OCI-LY7 (cell line): ENCODE measurements around the gene ADGRL2. TPM values are rescaled to one million over a fixed set of nuclear protein-coding genes. Genes with fewer than 3 reads are reported as not detected.

Experiments
- BruUV-seq: library from RNA; stranded (reverse); fragments of 400-500 nt; replicated peaks from 2 replicates; lab custom pipeline; 2021; lab: Mats Ljungman, UMichigan
- CTCF ChIA-PET: fragments of 300-600 bp; sonication (Branson Sonifier 250); formaldehyde crosslinking; loops from one replicate; lab custom pipeline; 2022; ENCODE audit warnings: antibody characterized with exemption; ENCODE audit not compliant: unreplicated experiment; lab: Charles Lee
- POLR2A ChIA-PET: fragments of 300-600 bp; sonication (Branson Sonifier 250); formaldehyde crosslinking; loops from one replicate; lab custom pipeline; 2022; ENCODE audit warnings: antibody characterized with exemption; lab: Charles Lee
- DNase-seq: peaks from one replicate; pipeline ENCODE4 v3.0.0-alpha.2; 2015; ENCODE audit warnings: low spot score
- H2AFZ ChIP-seq: fragments of 200-600 bp; sonication (generic), shearing (Covaris generic); 2 replicates; pipeline ENCODE4 v1.6.1; 2014; ENCODE audit warnings: mild to moderate bottlenecking, antibody characterized with exemption, low read length, moderate library complexity
- H3K27ac ChIP-seq: fragments of 200-600 bp; sonication (generic); 2 replicates; pipeline ENCODE4 v1.5.1; 2014; ENCODE audit warnings: mixed run types, low read depth, mild to moderate bottlenecking, moderate library complexity, low read length, inconsistent platforms; ENCODE audit not compliant: poor library complexity, severe bottlenecking
- H3K36me3 ChIP-seq: fragments of 200-600 bp; sonication (generic); 2 replicates; pipeline ENCODE4 v1.6.1; 2014; ENCODE audit warnings: mild to moderate bottlenecking, antibody characterized with exemption, low read length, moderate library complexity, mixed read lengths; ENCODE audit not compliant: insufficient read depth
- H3K4me1 ChIP-seq: fragments of 200-600 bp; sonication (generic); 2 replicates; pipeline ENCODE4 v1.5.1; 2014; ENCODE audit warnings: mild to moderate bottlenecking, low read length; ENCODE audit not compliant: insufficient read depth, poor library complexity, severe bottlenecking
- H3K4me2 ChIP-seq: fragments of 200-600 bp; sonication (generic); 2 replicates; pipeline ENCODE4 v1.6.1; 2014; ENCODE audit warnings: mild to moderate bottlenecking, low read length
- H3K4me3 ChIP-seq: fragments of 200-600 bp; sonication (generic); 2 replicates; pipeline ENCODE4 v1.5.1; 2014; ENCODE audit warnings: mild to moderate bottlenecking, low read depth, low read length; ENCODE audit not compliant: poor library complexity, severe bottlenecking
- H3K79me2 ChIP-seq: fragments of 200-600 bp; sonication (generic); 2 replicates; pipeline ENCODE4 v1.6.1; 2016; ENCODE audit warnings: low read depth, mild to moderate bottlenecking, low read length, moderate library complexity, mixed read lengths; ENCODE audit not compliant: insufficient read depth
- H3K9me2 ChIP-seq: fragments of 200-600 bp; sonication (generic); 2 replicates; pipeline ENCODE4 v1.6.1; 2016; ENCODE audit warnings: mild to moderate bottlenecking, low read length, mixed read lengths; ENCODE audit not compliant: insufficient read depth
- H3K9me3 ChIP-seq: fragments of 200-600 bp; sonication (generic); 2 replicates; pipeline ENCODE4 v1.6.1; 2014; ENCODE audit warnings: mild to moderate bottlenecking, mixed run types, low read length, mixed read lengths
- H4K20me1 ChIP-seq: fragments of 200-600 bp; sonication (generic); 2 replicates; pipeline ENCODE4 v1.6.1; 2014; ENCODE audit warnings: mild to moderate bottlenecking, antibody characterized with exemption, low read length, moderate library complexity, mixed read lengths; ENCODE audit not compliant: insufficient read depth
- EZH2phosphoT487 ChIP-seq: fragments of 200-600 bp; sonication (generic); IDR thresholded peaks from 2 replicates; pipeline ENCODE4 v1.6.1; 2018; ENCODE audit warnings: low read depth, borderline replicate concordance, mild to moderate bottlenecking, mixed run types, antibody characterized with exemption, low read length, moderate library complexity, mixed read lengths
- intact Hi-C: fragments of 100-400 bp; cut with micrococcal nuclease; formaldehyde crosslinking; loops from one replicate; pipeline ENCODE4 v1.10.0; 2022; ENCODE audit not compliant: unreplicated experiment
- total RNA-seq, 2 experiments: library from RNA; depleted of rRNA in 1 of 2; stranded (reverse); fragments of >200 nt in 1 of 2; shearing (Covaris generic) in 1 of 2; gene quantifications; 2 replicates each; pipeline ENCODE4 v1.2.3, GENCODE V29; 2014 to 2022
- TF ChIP-seq, protein P1 (sequence below): fragments of 200-600 bp; sonication (generic); conservative IDR thresholded peaks from 2 replicates; pipeline ENCODE4 v1.5.1; 2014; ENCODE audit warnings: mild to moderate bottlenecking, antibody characterized with exemption, low read length, moderate library complexity, mixed read lengths

ADGRL2 gene
- total RNA-seq, 2 experiments from 2014 or later = not detected

GRCh38 chr1:81974883-81975555, 174.3 kb downstream of the ADGRL2 start:
- H4K20me1 ChIP-seq = no peaks in the 10 kb centered on the region
- peak overlapping the region; percentile 9; the same call in 1 of the 2 replicates for H2AFZ ChIP-seq
- no peaks in the 10 kb centered on the region for H3K9me3 ChIP-seq
- no peaks in the 10 kb centered on the region for H3K9me2 ChIP-seq
- no peak for TF ChIP-seq EZH2phosphoT487
- TF ChIP-seq, protein P1, sequence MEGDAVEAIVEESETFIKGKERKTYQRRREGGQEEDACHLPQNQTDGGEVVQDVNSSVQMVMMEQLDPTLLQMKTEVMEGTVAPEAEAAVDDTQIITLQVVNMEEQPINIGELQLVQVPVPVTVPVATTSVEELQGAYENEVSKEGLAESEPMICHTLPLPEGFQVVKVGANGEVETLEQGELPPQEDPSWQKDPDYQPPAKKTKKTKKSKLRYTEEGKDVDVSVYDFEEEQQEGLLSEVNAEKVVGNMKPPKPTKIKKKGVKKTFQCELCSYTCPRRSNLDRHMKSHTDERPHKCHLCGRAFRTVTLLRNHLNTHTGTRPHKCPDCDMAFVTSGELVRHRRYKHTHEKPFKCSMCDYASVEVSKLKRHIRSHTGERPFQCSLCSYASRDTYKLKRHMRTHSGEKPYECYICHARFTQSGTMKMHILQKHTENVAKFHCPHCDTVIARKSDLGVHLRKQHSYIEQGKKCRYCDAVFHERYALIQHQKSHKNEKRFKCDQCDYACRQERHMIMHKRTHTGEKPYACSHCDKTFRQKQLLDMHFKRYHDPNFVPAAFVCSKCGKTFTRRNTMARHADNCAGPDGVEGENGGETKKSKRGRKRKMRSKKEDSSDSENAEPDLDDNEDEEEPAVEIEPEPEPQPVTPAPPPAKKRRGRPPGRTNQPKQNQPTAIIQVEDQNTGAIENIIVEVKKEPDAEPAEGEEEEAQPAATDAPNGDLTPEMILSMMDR = no peak
- H3K36me3 ChIP-seq = no peaks in the 10 kb centered on the region
- intact Hi-C loops = no loop called here
- ChIA-PET POLR2A (no interaction called here), CTCF (no interaction called here)
- no peak overlapping the region for H3K27ac ChIP-seq
- BruUV-seq = no TSS peak
- H3K4me2 ChIP-seq = no peak overlapping the region
- no peaks in the 10 kb centered on the region for H3K4me1 ChIP-seq
- H3K79me2 ChIP-seq = no peaks in the 10 kb centered on the region
- no peak for DNase-seq
- no peak overlapping the region for H3K4me3 ChIP-seq

- Histone ChIP-seq H3K36me3 (no peaks in the 10 kb centered on the region), H3K27ac (no peak overlapping the region), H3K4me3 (no peak overlapping the region), H3K9me2 (no peaks in the 10 kb centered on the region), H3K4me2 (no peak overlapping the region), H3K9me3 (no peaks in the 10 kb centered on the region), H2AFZ (no peak overlapping the region), H3K79me2 (no peaks in the 10 kb centered on the region), H3K4me1 (no peaks in the 10 kb centered on the region), H4K20me1 (no peaks in the 10 kb centered on the region)
- POLR2A ChIA-PET = no interaction called here
- CTCF ChIA-PET = no interaction called here
- DNase-seq = no peak
- TF ChIP-seq, protein P1 = no peak
- TF ChIP-seq EZH2phosphoT487 = no peak
- no TSS peak for BruUV-seq
- intact Hi-C loops = no loop called here
Measured at GRCh38 chr1:81976539-81976938, 175.8 kb downstream of the ADGRL2 start.

- no TSS peak for BruUV-seq
- POLR2A ChIA-PET = interaction anchor here (1.0 to 1.4 kb wide), 2 partner anchors 8 to 9 kb away, joined by 3 to 4 read pairs; no protein-coding TSS in a partner anchor
Measured at GRCh38 chr1:81978945-81979344, 178.2 kb downstream of the ADGRL2 start.

More at GRCh38 chr1:81978945-81979344, 178.2 kb downstream of the ADGRL2 start:
- H3K79me2 ChIP-seq = no peaks in the 10 kb centered on the region
- TF ChIP-seq, protein P1 = no peak
- no peak for TF ChIP-seq EZH2phosphoT487
- H3K4me3 ChIP-seq = no peak overlapping the region
- no peaks in the 10 kb centered on the region for H3K4me1 ChIP-seq
- no peak overlapping the region for H3K4me2 ChIP-seq
- DNase-seq = no peak
- H2AFZ ChIP-seq = no peak overlapping the region
- H3K9me2 ChIP-seq = no peaks in the 10 kb centered on the region
- H4K20me1 ChIP-seq = no peaks in the 10 kb centered on the region
- no peaks in the 10 kb centered on the region for H3K9me3 ChIP-seq
- H3K36me3 ChIP-seq = no peaks in the 10 kb centered on the region
- CTCF ChIA-PET = no interaction called here
- intact Hi-C loops = no loop called here
- H3K27ac ChIP-seq = no peak overlapping the region
